Measurements from ENCODE around the gene PUSL1. TPM values are rescaled to one million over a fixed set of nuclear protein-coding genes. Genes with fewer than 3 reads are reported as not detected.

PUSL1 gene
- polyA plus RNA-seq, 2 of the 4 experiments (the other 2 are of a cell fraction) = 7.4 to 14.6 TPM

DNA sequence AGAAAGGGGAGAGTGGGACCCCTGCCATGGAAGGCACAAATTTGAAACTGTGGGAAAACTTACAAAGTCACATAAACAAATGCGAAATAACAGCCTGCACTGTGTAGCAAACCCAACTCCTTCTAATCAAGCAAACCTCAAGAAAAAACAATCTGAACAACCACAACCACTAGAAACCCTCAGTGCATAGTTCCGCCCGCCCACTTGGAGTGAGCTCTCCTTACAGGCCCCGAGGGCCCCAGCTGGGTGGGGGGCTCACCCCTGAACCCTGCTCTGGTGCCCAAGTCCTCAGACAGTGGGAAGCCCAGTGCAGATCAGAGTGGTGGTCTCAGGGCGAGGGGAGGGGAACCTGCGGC lies 50.9 kb downstream of the PUSL1 start:
- TF ChIP-seq, protein P1, sequence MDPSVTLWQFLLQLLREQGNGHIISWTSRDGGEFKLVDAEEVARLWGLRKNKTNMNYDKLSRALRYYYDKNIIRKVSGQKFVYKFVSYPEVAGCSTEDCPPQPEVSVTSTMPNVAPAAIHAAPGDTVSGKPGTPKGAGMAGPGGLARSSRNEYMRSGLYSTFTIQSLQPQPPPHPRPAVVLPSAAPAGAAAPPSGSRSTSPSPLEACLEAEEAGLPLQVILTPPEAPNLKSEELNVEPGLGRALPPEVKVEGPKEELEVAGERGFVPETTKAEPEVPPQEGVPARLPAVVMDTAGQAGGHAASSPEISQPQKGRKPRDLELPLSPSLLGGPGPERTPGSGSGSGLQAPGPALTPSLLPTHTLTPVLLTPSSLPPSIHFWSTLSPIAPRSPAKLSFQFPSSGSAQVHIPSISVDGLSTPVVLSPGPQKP (IDR thresholded peaks at IDR 0.05; ENCODE audit: low read depth, low read length) = no peak
- TF ChIP-seq FOXS1 (CRISPR knock-in tag; IDR thresholded peaks at IDR 0.05) (no peak), EP300 (IDR thresholded peaks at IDR 0.05) (no peak), CBX8 (IDR thresholded peaks at IDR 0.05) (no peak), FOSB (CRISPR knock-in tag; IDR thresholded peaks at IDR 0.05) (no peak), ZSCAN20 (CRISPR knock-in tag; IDR thresholded peaks at IDR 0.05) (no peak)
- Histone ChIP-seq H3K9me3 (no peaks in the 10 kb centered on the region), H3K4me3 (no peak overlapping the region), H3K4me2 (no peak overlapping the region), H3K27ac (peak overlapping the region in 1 of 2 experiments; percentile 26; a peak in 1 of 6 replicates), H3K4me1 (peaks cover 25% of the 10 kb centered on the region)
- FAIRE-seq (no peak), DNase-seq (ENCODE audit: low read depth in 1 of 2, low spot score in 1 of 2) (no peak), ATAC-seq (no peak)
- CTCF ChIA-PET = interaction anchor here (2.4 kb wide), 1 partner anchor 12 kb away, joined by 17 read pairs; no protein-coding TSS in a partner anchor
- 99% methylated on average over 5 of the region's 6 CpGs for WGBS (ENCODE audit: missing lambda C conversion rate)
- POLR2A ChIA-PET = interaction anchor here (0.5 kb wide), 1 partner anchor 11 kb away, joined by 3 read pairs; no protein-coding TSS in a partner anchor

DNA sequence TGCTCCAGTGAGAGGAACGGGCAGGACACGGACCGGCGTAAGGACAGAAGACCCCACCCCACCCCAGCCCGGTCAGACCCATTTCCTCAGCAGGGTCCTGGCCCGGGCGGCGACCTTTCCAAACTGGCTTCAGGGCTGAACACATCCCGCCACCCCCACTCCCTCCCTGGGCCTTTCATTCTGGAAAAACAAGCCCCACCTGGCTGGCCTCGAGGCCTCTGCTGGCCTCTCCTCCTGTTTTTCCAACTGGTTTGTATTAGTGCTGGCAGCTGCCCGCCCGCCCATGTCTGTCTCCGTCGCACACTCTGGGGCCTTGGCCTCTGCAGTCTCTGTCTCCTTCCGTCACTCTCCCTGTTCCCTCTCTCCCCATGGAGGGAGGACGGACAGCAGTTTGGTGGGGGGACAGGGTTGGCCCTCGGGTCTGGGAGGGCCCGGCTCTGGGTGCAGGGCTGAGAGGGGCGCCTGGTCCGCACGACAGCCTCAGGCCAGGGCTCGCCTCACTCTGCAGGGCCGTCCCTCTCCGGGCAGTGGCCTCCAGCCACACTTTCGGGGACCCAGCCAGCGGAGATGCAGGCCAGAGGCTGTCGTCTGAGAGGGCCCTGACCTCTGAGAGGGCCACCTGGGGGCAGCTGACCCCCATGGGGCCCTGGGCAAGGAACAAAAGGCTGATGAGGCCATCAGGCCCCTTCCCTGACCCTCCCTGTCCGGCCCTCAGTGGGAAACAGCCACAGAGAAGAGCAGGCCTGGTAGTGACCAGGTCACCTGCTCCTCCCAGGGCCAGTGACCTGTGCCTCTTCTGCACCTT lies 51.5 kb downstream of the PUSL1 start:
- CTCF ChIA-PET = interaction anchor here (2.4 kb wide), 1 partner anchor 12 kb away, joined by 17 read pairs; no protein-coding TSS in a partner anchor
- WGBS (ENCODE audit: missing lambda C conversion rate) = 87% methylated on average over 11 of the region's 28 CpGs
- TF ChIP-seq HDAC2 (IDR thresholded peaks at IDR 0.05) (no peak), ZFP36 (IDR thresholded peaks at IDR 0.05; ENCODE audit: borderline replicate concordance, partially characterized antibody) (no peak), RCOR1 (IDR thresholded peaks at IDR 0.05; ENCODE audit: low read depth, low read length) (no peak), KDM5A (IDR thresholded peaks at IDR 0.05) (no peak), CHD4 (IDR thresholded peaks at IDR 0.05; ENCODE audit: borderline replicate concordance) (no peak), CHD2 (IDR thresholded peaks at IDR 0.05; ENCODE audit: low read length, partially characterized antibody) (no peak), CBX2 (IDR thresholded peaks at IDR 0.05; ENCODE audit: borderline replicate concordance, low read depth) (no peak), MAZ (IDR thresholded peaks at IDR 0.05; ENCODE audit: borderline replicate concordance, low read depth, low read length) (no peak)
- TF ChIP-seq, protein P1 (IDR thresholded peaks at IDR 0.05; ENCODE audit: low read depth, low read length) = no peak
- TF ChIP-seq, protein P2, sequence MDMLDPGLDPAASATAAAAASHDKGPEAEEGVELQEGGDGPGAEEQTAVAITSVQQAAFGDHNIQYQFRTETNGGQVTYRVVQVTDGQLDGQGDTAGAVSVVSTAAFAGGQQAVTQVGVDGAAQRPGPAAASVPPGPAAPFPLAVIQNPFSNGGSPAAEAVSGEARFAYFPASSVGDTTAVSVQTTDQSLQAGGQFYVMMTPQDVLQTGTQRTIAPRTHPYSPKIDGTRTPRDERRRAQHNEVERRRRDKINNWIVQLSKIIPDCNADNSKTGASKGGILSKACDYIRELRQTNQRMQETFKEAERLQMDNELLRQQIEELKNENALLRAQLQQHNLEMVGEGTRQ (IDR thresholded peaks at IDR 0.05) = no peak
- TF ChIP-seq, protein P3, sequence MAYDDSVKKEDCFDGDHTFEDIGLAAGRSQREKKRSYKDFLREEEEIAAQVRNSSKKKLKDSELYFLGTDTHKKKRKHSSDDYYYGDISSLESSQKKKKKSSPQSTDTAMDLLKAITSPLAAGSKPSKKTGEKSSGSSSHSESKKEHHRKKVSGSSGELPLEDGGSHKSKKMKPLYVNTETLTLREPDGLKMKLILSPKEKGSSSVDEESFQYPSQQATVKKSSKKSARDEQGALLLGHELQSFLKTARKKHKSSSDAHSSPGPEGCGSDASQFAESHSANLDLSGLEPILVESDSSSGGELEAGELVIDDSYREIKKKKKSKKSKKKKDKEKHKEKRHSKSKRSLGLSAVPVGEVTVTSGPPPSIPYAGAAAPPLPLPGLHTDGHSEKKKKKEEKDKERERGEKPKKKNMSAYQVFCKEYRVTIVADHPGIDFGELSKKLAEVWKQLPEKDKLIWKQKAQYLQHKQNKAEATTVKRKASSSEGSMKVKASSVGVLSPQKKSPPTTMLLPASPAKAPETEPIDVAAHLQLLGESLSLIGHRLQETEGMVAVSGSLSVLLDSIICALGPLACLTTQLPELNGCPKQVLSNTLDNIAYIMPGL (CRISPR knock-in tag; IDR thresholded peaks at IDR 0.05; ENCODE audit: borderline replicate concordance) = no peak
- TF ChIP-seq, protein P4, sequence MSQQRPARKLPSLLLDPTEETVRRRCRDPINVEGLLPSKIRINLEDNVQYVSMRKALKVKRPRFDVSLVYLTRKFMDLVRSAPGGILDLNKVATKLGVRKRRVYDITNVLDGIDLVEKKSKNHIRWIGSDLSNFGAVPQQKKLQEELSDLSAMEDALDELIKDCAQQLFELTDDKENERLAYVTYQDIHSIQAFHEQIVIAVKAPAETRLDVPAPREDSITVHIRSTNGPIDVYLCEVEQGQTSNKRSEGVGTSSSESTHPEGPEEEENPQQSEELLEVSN (IDR thresholded peaks at IDR 0.05; ENCODE audit: borderline replicate concordance, low read depth) = no peak
- TF ChIP-seq, protein P5, sequence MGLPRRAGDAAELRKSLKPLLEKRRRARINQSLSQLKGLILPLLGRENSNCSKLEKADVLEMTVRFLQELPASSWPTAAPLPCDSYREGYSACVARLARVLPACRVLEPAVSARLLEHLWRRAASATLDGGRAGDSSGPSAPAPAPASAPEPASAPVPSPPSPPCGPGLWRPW (IDR thresholded peaks at IDR 0.05) = no peak

More for the DNA sequence above, 51.5 kb downstream of the PUSL1 start:
- POLR2A ChIA-PET = no interaction called here
- no peak for DNase-seq (ENCODE audit: low read depth in 1 of 2, low spot score in 1 of 2)
- peaks cover 24% of the 10 kb centered on the region; the same call in 2 of the 3 replicates for H3K4me1 ChIP-seq
- H3K27ac ChIP-seq = peak overlapping the region in 1 of 2 experiments; percentile 81; a peak in 3 of 6 replicates
- H3K4me2 ChIP-seq = peak overlapping the region; percentile 25; the same call in 1 of the 3 replicates
- no peak for FAIRE-seq
- H3K4me3 ChIP-seq = no peak overlapping the region
- peak; percentile 3 to 9; a peak in 3 of 6 replicates for ATAC-seq
- H3K9me3 ChIP-seq = no peaks in the 10 kb centered on the region
